HEK293 (cell line): ENCODE measurements around the gene ABL2.

Source experiments
- CTCF ChIA-PET: fragments of 350-600 bp; formaldehyde crosslinking; extraction: SDS; loops from one replicate; lab custom pipeline; 2021; ENCODE audit warnings: antibody characterized with exemption; lab: Yijun Ruan, JAX
- POLR2A ChIA-PET: fragments of 300-600 bp; formaldehyde crosslinking; extraction: SDS; loops from one replicate; lab custom pipeline; 2020; ENCODE audit warnings: antibody characterized with exemption, inconsistent platforms; lab: Yijun Ruan, JAX
- H3K27ac ChIP-seq: fragments of 200-500 bp; sonication (Bioruptor generic); 2 replicates; pipeline ENCODE4 v1.5.1; 2014; ENCODE audit warnings: low read depth, low read length, control low read depth, inconsistent platforms; ENCODE audit errors: extremely low read depth
- H3K36me3 ChIP-seq, 2 experiments: fragments of 200-500 bp in 1 of 2; sonication (Bioruptor generic) in 1 of 2; 1 replicate in 1 of 2; 2 replicates in 1 of 2; pipeline ENCODE4 v1.5.1; 2014 to 2017; ENCODE audit warnings: inconsistent platforms in 2 of 2, low read length in 2 of 2; ENCODE audit not compliant: control insufficient read depth in 2 of 2, insufficient read depth in 1 of 2
- H3K4me1 ChIP-seq: fragments of 200-500 bp; sonication (Bioruptor generic); 2 replicates; pipeline ENCODE4 v1.5.1; 2014; ENCODE audit warnings: mild to moderate bottlenecking, low read length, inconsistent platforms; ENCODE audit not compliant: control insufficient read depth, insufficient read depth
- H3K4me3 ChIP-seq: 2 replicates; pipeline ENCODE4 v1.5.1; 2011; ENCODE audit warnings: low read depth, mild to moderate bottlenecking, control low read depth, low read length, moderate library complexity
- H3K9me3 ChIP-seq: fragments of 200-500 bp; sonication (Bioruptor generic); 2 replicates; pipeline ENCODE4 v1.5.1; 2014; ENCODE audit warnings: low read depth, low read length, inconsistent platforms; ENCODE audit not compliant: control insufficient read depth, insufficient read depth
- GLI2 ChIP-seq: fragments of 450-650 bp; formaldehyde crosslinking; IDR thresholded peaks from 2 replicates; pipeline ENCODE4; 2017; ENCODE audit warnings: missing biosample characterization, missing genetic modification characterization, low read depth, borderline replicate concordance
- GLIS2 ChIP-seq: fragments of 450-650 bp; formaldehyde crosslinking; IDR thresholded peaks from 2 replicates; pipeline ENCODE4 v1.5.1; 2016; ENCODE audit warnings: missing biosample characterization, missing genetic modification characterization
- RBAK ChIP-seq: fragments of 450-650 bp; formaldehyde crosslinking; IDR thresholded peaks from 2 replicates; pipeline ENCODE4 v1.5.1; 2016; ENCODE audit warnings: missing biosample characterization, missing genetic modification characterization
- REPIN1 ChIP-seq: fragments of 450-650 bp; formaldehyde crosslinking; IDR thresholded peaks from 2 replicates; pipeline ENCODE4 v1.5.1; 2017; ENCODE audit warnings: missing biosample characterization, missing genetic modification characterization, low read depth
- SALL2 ChIP-seq: fragments of 450-650 bp; formaldehyde crosslinking; IDR thresholded peaks from 2 replicates; pipeline ENCODE4 v1.5.0; 2017; ENCODE audit warnings: missing biosample characterization, mild to moderate bottlenecking, missing genetic modification characterization, borderline replicate concordance
- SP7 ChIP-seq: fragments of 450-650 bp; formaldehyde crosslinking; IDR thresholded peaks from 2 replicates; pipeline ENCODE4 v1.5.1; 2016; ENCODE audit warnings: missing biosample characterization, missing genetic modification characterization
- ZBTB17 ChIP-seq: fragments of 450-650 bp; formaldehyde crosslinking; IDR thresholded peaks from 2 replicates; pipeline ENCODE4 v1.5.1; 2016; ENCODE audit warnings: missing biosample characterization, missing genetic modification characterization
- ZBTB21 ChIP-seq: fragments of 450-650 bp; formaldehyde crosslinking; IDR thresholded peaks from 2 replicates; pipeline ENCODE4 v1.5.1; 2017; ENCODE audit warnings: missing biosample characterization, missing genetic modification characterization
- ZBTB8A ChIP-seq: fragments of 450-650 bp; formaldehyde crosslinking; IDR thresholded peaks from 2 replicates; pipeline ENCODE4 v1.5.1; 2016; ENCODE audit warnings: missing biosample characterization, missing genetic modification characterization
- ZNF114 ChIP-seq: fragments of 450-650 bp; formaldehyde crosslinking; IDR thresholded peaks from 2 replicates; pipeline ENCODE4 v1.5.0; 2017; ENCODE audit warnings: missing biosample characterization, missing genetic modification characterization
- ZNF133 ChIP-seq: fragments of 450-650 bp; formaldehyde crosslinking; IDR thresholded peaks from 2 replicates; pipeline ENCODE4 v1.5.1; 2016; ENCODE audit warnings: missing biosample characterization, missing genetic modification characterization
- ZNF214 ChIP-seq: fragments of 450-650 bp; formaldehyde crosslinking; IDR thresholded peaks from 2 replicates; pipeline ENCODE4 v1.5.1; 2017; ENCODE audit warnings: missing biosample characterization, mild to moderate bottlenecking, missing genetic modification characterization, borderline replicate concordance
- ZNF23 ChIP-seq: fragments of 450-650 bp; formaldehyde crosslinking; IDR thresholded peaks from 2 replicates; pipeline ENCODE4 v1.5.1; 2016; ENCODE audit warnings: missing biosample characterization, missing genetic modification characterization, borderline replicate concordance
- ZNF311 ChIP-seq: fragments of 450-650 bp; formaldehyde crosslinking; IDR thresholded peaks from 2 replicates; pipeline ENCODE4 v1.5.1; 2017; ENCODE audit warnings: missing biosample characterization, missing genetic modification characterization, borderline replicate concordance
- ZNF473 ChIP-seq: fragments of 450-650 bp; formaldehyde crosslinking; IDR thresholded peaks from 2 replicates; pipeline ENCODE4 v1.5.1; 2017; ENCODE audit warnings: missing biosample characterization, missing genetic modification characterization
- ZNF501 ChIP-seq: fragments of 450-650 bp; formaldehyde crosslinking; IDR thresholded peaks from 2 replicates; pipeline ENCODE4 v1.5.1; 2016; ENCODE audit warnings: missing biosample characterization, missing genetic modification characterization
- ZNF548 ChIP-seq: fragments of 450-650 bp; formaldehyde crosslinking; IDR thresholded peaks from 2 replicates; pipeline ENCODE4 v1.5.1; 2016; ENCODE audit warnings: missing biosample characterization, missing genetic modification characterization
- ZNF600 ChIP-seq: fragments of 450-650 bp; formaldehyde crosslinking; IDR thresholded peaks from 2 replicates; pipeline ENCODE4 v1.5.1; 2016; ENCODE audit warnings: missing biosample characterization, missing genetic modification characterization
- ZNF658 ChIP-seq: fragments of 450-650 bp; formaldehyde crosslinking; IDR thresholded peaks from 2 replicates; pipeline ENCODE4; 2016; ENCODE audit warnings: missing biosample characterization, missing genetic modification characterization
- ZNF670 ChIP-seq: fragments of 450-650 bp; formaldehyde crosslinking; IDR thresholded peaks from 2 replicates; pipeline ENCODE4 v1.5.1; 2016; ENCODE audit warnings: missing biosample characterization, missing genetic modification characterization, low read depth
- ZNF707 ChIP-seq: fragments of 450-650 bp; formaldehyde crosslinking; IDR thresholded peaks from 2 replicates; pipeline ENCODE4 v1.5.1; 2016; ENCODE audit warnings: missing biosample characterization, missing genetic modification characterization
- ZNF768 ChIP-seq: fragments of 450-650 bp; formaldehyde crosslinking; IDR thresholded peaks from 2 replicates; pipeline ENCODE4 v1.5.1; 2018; ENCODE audit warnings: missing biosample characterization, mild to moderate bottlenecking, missing genetic modification characterization
- ZNF785 ChIP-seq: fragments of 450-650 bp; formaldehyde crosslinking; IDR thresholded peaks from 2 replicates; pipeline ENCODE4 v1.5.1; 2016; ENCODE audit warnings: missing biosample characterization, missing genetic modification characterization
- ZNF843 ChIP-seq: fragments of 450-650 bp; formaldehyde crosslinking; IDR thresholded peaks from 2 replicates; pipeline ENCODE4 v1.5.1; 2016; ENCODE audit warnings: missing biosample characterization, missing genetic modification characterization
- TF ChIP-seq, protein P1 (sequence below): fragments of 450-650 bp; formaldehyde crosslinking; IDR thresholded peaks from 2 replicates; pipeline ENCODE4 v1.5.1; 2017; ENCODE audit warnings: missing biosample characterization, missing genetic modification characterization
- TF ChIP-seq, protein P2 (sequence below): fragments of 450-650 bp; formaldehyde crosslinking; IDR thresholded peaks from 2 replicates; pipeline ENCODE4 v1.5.1; 2016; ENCODE audit warnings: missing biosample characterization, missing genetic modification characterization, low read depth

ABL2 gene

DNA sequence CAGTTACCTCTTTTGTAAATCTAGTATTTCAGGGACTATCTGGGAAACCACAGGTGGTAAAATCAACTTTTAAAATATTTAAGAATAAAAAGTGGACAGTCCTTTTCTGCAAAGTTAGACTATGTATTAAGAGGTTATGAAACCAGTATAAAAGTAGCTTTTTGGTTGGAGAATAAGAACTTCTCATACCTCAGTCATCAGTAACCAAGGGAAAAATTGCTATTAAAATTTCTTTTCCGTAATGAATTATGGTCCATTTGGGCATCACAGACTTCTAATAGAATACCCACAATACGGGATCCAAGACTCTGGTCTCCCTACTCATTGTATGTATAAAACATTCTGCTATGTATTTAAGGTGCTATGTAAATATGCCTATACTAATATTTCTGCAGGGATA, 51.9 kb downstream of the ABL2 start:
- POLR2A ChIA-PET: no interaction called here
- Histone ChIP-seq H3K27ac (no peak overlapping the region), H3K4me1 (no peaks in the 10 kb centered on the region; the same call in 1 of the 2 replicates), H3K36me3 (no peaks in the 10 kb centered on the region; a peak in 1 of 3 replicates), H3K4me3 (no peak overlapping the region), H3K9me3 (no peaks in the 10 kb centered on the region)
- CTCF ChIA-PET: interaction anchor here (0.6 kb wide), 1 partner anchor 101 kb away, joined by 3 read pairs; no protein-coding TSS in a partner anchor
- TF ChIP-seq ZNF658 (tag by site-specific recombination): no peak
- no peak for TF ChIP-seq ZNF214 (tag by site-specific recombination)
- no peak for TF ChIP-seq ZNF785 (tag by site-specific recombination)
- no peak for TF ChIP-seq ZBTB17
- no peak for TF ChIP-seq ZNF114
- TF ChIP-seq, protein P1, sequence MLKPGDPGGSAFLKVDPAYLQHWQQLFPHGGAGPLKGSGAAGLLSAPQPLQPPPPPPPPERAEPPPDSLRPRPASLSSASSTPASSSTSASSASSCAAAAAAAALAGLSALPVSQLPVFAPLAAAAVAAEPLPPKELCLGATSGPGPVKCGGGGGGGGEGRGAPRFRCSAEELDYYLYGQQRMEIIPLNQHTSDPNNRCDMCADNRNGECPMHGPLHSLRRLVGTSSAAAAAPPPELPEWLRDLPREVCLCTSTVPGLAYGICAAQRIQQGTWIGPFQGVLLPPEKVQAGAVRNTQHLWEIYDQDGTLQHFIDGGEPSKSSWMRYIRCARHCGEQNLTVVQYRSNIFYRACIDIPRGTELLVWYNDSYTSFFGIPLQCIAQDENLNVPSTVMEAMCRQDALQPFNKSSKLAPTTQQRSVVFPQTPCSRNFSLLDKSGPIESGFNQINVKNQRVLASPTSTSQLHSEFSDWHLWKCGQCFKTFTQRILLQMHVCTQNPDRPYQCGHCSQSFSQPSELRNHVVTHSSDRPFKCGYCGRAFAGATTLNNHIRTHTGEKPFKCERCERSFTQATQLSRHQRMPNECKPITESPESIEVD (tag by site-specific recombination): no peak
- no peak for TF ChIP-seq ZBTB21 (tag by site-specific recombination)
- no peak for TF ChIP-seq GLI2 (tag by site-specific recombination)
- no peak for TF ChIP-seq RBAK (tag by site-specific recombination)
- TF ChIP-seq ZNF707 (tag by site-specific recombination): no peak
- no peak for TF ChIP-seq SALL2
- TF ChIP-seq, all 188 proteins: peak for 0

DNA sequence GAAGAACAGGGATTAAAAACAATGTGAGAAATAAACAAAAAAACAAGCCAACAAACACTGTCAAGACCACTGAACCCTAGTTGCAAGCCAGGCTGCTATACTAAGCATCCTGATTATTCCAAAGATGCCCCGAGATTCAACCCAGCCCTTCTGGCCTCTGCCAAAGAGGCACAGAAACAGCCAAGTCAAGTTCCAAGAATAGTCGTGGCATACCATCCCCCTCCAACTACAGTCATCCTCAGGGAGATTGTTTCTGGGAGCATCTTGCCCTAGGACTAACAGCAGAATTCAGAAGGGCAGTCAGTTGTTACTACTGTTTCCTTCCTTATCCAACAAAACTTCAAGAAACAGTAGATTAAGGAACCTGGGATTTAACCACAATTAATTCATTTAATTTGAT, 52.3 kb downstream of the ABL2 start:
- ChIA-PET CTCF (no interaction called here), POLR2A (no interaction called here)
- no peaks in the 10 kb centered on the region; the same call in 1 of the 2 replicates for H3K4me1 ChIP-seq
- TF ChIP-seq ZNF473 (no peak), ZNF843 (tag by site-specific recombination) (no peak), ZNF600 (tag by site-specific recombination) (no peak), ZNF133 (tag by site-specific recombination) (no peak), GLIS2 (tag by site-specific recombination) (no peak), ZNF670 (tag by site-specific recombination) (no peak), SP7 (no peak), ZNF548 (tag by site-specific recombination) (no peak), ZNF23 (tag by site-specific recombination) (no peak), ZBTB8A (tag by site-specific recombination) (no peak), ZNF501 (tag by site-specific recombination) (no peak), ZBTB17 (no peak), ZNF768 (tag by site-specific recombination) (no peak), REPIN1 (no peak), ZNF311 (tag by site-specific recombination) (no peak)
- TF ChIP-seq, protein P2, sequence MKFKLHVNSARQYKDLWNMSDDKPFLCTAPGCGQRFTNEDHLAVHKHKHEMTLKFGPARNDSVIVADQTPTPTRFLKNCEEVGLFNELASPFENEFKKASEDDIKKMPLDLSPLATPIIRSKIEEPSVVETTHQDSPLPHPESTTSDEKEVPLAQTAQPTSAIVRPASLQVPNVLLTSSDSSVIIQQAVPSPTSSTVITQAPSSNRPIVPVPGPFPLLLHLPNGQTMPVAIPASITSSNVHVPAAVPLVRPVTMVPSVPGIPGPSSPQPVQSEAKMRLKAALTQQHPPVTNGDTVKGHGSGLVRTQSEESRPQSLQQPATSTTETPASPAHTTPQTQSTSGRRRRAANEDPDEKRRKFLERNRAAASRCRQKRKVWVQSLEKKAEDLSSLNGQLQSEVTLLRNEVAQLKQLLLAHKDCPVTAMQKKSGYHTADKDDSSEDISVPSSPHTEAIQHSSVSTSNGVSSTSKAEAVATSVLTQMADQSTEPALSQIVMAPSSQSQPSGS (tag by site-specific recombination): no peak
- H3K36me3 ChIP-seq: no peaks in the 10 kb centered on the region; a peak in 1 of 3 replicates
- H3K9me3 ChIP-seq: no peaks in the 10 kb centered on the region
- H3K27ac ChIP-seq: no peak overlapping the region
- H3K4me3 ChIP-seq: no peak overlapping the region
